ENCODE results near the gene CDC14B.

GRCh38 chr9:96605328-96605727, 14.3 kb downstream of the CDC14B start:
- TF ChIP-seq CTCF (IDR thresholded peaks at IDR 0.05; ENCODE audit: low read depth, low read length, missing input control) (no peak), ZBTB33 (IDR thresholded peaks at IDR 0.05) (no peak), HNF4G (IDR thresholded peaks at IDR 0.05) (no peak), YY1 (IDR thresholded peaks at IDR 0.05) (no peak), REST (IDR thresholded peaks at IDR 0.05) (no peak)

Measured in liver (tissue), 3 donors.